ENCODE data around the gene PCNX3.
A peak's percentile ranks its signal among the peaks of the same experiment; 100 is the strongest.

PCNX3 gene

DNA sequence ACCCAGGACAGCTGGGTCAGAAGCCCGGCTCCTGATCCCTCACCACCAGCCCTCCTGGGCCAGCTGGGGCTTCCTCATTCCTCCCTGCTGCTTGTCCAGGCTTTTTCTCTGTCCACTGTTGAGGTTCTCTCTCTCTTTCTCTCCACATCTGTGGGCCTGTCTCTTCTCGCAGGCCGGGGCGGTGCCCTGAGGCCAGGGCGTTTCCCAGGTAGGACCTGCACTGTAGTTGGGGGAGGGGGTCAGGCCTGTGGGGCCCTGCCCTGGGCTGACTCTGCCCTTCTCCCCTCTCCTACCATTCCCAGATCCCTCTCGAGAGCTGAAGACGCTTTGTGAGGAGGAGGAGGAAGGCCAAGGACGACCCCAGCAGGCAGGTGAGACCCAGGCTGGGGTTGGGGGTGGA is 34.8 kb upstream of the PCNX3 start:
- no peak for DNase-seq

DNA sequence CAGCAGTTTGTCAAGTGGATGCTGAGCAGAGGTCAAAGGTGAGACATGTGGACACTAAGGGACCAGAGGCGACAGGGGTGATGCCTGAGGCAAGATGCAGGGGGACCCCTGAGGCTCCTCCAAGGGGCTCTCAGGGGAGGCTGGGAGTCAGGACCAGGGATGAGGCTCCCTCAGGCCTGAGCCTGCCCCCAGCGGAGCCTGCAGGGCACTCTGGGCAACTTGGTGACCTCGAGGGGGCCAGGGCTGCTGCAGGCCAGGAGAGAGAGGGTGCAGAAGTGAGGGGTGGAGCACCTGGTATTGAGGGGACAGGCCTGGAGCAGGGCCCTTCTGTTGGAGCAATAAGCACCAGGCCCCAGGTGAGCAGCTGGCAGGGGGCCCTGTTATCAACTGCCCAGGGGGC is 33.6 kb upstream of the PCNX3 start:
- DNase-seq, result no peak

- DNase-seq, result no peak
These were observed 32.0 kb upstream of the PCNX3 start for GRCh38 chr11:65583589-65583988.

- DNase-seq, result no peak
These were observed 31.5 kb upstream of the PCNX3 start for GRCh38 chr11:65584106-65584505.

DNA sequence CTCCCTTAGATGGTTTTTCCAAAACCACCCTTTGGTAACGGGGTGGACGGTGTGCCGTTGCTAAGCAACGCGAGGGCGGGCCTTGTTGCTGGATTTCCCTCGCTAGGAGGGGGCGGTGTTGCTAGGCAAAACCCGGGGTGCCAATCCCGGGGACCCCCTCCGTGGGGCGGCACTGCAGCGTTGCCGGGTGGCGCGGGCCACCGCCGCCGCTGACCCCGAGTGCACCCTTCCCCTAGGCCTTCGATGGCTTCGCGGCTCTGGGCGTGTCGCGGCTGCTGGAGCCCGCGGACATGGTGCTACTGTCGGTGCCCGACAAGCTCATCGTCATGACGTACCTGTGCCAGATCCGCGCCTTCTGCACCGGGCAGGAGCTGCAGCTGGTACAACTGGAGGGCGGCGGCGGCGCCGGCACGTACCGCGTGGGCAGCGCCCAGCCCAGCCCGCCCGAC is 30.8 kb upstream of the PCNX3 start:
- DNase-seq, result no peak

DNA sequence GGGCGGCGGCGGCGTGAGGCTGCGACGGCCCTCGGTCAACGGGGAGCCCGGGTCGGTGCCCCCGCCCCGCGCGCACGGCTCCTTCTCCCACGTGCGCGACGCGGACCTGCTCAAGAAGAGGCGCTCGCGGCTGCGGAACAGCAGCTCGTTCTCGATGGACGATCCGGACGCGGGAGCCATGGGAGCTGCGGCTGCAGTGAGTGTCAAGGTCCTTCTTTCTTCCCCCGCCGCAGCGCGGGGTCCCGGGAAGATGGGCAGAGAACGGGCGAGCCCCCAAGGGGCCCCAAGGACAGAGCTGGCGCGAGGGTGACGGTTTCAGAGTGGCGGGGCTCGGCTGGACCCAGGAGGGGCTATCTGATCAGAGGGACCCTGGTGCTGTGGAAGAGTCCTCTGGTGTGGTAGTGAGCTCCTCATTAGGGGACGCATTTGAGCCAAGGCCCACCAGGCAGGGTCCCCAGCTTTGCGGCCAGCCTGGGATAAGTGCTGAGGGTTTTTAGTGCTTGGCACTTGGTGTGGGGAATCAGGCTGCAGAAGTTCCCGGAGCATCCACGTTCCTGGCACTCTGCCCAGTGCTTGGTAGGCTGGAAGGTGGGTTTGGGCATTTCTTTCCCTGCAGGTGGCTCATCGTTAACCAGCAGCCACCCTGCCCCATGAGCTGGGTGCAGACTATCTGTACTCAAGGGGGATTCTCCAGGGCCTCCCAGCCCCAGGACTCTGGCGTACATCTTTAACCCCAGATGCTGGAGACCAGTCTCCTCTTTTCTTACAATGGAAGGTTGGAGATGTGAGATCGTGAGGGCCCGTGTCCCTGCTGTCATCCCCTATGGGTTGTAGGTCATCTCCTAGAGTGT is 30.0 kb upstream of the PCNX3 start:
- DNase-seq, result no peak

DNA sequence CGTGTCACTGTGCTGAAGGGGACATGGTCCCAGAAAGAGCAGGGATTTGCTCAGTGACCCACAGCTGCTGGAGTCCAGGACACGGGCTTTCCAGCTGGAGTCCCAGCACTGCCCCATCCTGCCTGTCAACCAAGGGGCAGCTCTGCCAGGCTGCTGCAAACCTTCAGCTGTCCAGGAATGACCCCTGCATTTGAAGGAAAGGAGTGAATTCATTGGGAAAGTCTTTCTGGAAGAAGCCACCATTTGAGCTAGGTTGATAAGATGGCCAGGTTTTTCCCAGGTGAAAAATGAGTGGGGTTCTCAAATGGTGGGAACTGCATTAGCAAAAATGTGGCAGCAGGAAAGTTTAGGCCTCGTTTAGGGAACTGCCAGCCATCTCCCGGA is 29.3 kb upstream of the PCNX3 start:
- no peak for DNase-seq

GRCh38 chr11:65586676-65587075 is 28.9 kb upstream of the PCNX3 start:
- DNase-seq, result no peak

GRCh38 chr11:65588199-65589054 is 27.1 kb upstream of the PCNX3 start:
- peak; percentile 75 for DNase-seq

- DNase-seq, result no peak
These were observed 25.9 kb upstream of the PCNX3 start for GRCh38 chr11:65589444-65590239.

DNA sequence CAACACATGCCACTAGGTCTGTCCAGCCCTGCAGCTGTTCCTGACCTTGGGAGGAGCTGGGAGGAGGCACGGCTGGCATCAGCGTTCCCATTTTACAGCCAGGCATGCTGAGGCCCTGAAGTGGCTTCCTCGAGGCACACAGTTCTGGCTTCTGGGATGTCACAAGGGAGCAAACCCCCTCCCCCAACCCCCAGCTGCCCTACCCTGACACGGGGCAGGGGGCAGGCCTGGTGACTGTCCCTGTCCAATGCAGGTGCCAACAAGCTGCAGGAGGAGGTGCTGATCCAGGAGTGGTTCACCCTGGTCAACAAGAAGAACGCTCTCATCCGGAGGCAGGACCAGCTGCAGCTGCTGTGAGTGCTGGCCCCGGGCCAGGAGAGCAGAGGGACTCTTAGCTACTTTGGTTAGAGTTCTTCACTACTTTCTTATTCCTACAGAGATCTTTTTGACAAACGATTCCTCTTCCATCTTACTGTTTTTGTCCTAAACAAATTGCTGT is 25.3 kb upstream of the PCNX3 start:
- DNase-seq, result no peak

DNA sequence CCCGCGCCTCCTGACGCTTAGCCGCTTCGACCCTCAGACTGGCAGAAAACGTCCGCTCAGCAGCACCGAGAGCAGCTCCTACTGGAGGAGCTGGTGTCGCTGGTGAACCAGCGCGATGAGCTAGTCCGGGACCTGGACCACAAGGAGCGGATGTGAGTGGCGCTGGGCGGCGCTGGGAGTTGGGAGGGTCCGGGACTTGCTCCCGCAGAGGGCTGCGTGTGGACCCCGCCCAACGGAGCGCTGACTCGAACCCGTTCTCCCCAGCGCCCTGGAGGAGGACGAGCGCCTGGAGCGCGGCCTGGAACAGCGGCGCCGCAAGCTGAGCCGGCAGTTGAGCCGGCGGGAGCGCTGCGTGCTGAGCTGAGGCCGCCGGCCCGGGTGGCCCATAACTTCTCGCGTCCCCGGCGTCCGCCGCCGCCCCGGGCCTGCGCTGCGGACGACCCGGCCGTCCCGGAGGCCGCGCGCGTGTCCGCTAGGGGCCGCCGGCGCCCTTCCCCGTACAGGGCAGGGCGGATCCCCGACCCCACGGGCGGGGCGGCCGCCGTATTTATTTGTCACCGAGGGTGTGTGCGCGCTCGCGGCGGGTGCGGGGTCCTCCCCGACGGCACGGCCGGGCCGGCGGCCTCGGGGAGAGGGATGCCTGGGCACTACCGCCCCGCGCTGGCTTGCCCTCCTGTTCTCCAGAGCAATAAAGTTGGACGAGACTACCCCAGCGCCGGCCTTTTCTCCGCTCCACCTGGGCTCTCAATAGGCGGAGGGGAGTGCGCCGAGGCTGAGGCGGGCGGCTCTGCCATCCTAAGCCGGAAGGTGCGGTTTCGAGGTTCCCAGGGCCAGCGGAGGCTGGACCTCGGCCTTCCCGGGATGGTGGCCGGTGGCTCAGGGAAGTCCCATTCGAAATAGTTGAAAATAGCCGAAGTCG is 23.4 kb upstream of the PCNX3 start:
- DNase-seq, result peak; percentile 95

DNA sequence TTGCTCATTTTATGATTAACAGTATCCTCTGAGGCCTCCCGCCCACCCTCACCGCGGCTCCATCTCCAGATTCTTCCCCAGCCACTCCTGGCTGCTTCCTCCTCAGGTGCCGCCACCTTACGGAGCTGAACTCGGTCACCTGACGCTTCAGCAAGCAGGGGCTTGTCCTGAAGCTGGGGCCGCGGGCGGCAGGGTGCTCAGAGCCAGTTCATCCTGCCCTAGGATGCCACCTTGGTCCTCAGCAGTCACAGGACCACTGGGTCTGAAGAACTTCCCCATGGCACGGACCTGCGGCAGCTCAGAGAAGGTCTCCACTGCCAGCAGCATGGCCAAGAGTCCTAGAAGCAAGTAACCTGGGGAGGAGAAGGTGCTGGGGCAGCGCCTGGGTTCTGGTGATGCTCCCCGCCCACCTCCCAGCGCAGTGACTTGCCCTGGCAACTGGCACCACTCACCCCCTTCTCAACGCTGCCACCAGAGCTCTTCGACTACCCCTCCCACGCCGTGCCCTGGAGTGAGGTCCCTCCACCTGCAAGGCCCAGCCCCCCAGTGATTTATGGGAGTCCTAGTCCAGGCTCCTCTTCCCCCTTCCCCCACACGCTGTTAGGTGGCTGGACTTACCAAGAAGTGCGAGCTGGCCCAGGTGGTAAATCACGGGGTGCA is 22.6 kb upstream of the PCNX3 start:
- no peak for DNase-seq

- DNase-seq, result peak; percentile 73
These were observed 21.8 kb upstream of the PCNX3 start for GRCh38 chr11:65593518-65594414.

DNA sequence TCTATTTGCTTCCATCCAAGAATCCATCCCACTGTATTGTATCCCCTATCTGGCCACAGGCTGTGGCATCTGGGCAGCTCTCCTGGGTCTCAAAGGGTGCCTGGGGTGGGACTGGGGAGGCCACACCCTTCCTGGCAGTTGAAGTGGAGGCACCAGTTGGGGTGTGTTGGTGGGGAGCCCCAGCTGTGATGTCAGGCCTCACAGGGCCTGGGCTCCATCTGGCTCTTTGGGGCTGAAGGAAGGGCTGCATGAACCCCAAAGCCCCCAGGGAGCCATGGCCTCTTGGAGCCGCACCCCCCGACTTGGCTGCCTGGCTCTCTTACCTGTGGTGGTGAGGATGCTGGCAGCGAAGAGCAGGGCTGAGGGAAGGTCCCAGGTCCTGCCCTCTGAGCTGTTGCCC is 20.4 kb upstream of the PCNX3 start:
- no peak for DNase-seq

GRCh38 chr11:65595543-65596281 is 19.9 kb upstream of the PCNX3 start, which contains the start of gene KCNK7:
Gene KCNK7 (minus strand): TSS chr11:65595800. CDS start chr11:65595772, 28 bp downstream.
- no peak for DNase-seq

DNA sequence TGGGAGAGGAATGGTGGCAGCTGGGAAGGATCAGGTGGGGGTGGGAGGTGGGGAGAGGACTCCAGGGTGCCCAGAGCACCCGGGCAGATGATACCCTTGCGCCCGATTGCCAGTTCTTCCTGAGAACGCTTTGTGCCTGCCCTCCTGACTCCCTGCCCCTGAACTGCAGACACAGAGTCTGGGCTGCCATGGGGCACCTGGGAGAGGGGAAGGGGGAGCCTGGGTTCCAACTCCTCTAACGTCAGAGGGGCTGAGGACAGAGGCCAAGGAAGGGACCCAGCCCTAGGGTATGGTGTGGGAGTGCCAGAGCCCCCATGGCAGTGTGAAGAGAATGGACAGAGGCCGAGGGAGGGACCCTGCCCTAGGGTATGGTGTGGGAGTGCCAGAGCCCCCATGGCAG is 19.1 kb upstream of the PCNX3 start:
- DNase-seq, result no peak

DNA sequence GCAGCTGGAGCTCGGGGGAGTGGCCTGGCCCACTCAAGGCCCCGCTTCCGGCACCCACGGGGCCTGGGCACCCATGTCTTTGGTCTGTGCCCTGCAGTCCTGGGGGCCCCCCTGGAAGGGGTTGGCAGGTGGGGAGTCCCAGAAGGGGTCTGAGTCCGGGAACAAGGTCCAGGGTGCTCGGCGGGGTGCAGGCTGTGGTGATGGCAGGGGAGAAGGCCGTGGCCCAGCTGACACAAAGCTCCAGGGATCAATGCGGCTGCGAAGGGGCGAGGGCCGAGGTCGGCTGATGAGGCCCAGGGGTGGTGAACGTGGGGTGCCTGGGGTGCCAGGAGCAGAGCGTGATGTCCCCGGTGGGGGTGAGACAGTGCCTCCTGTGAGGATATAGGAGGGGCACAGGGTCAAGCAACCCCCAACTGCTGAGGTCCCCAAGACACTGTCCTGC is 17.3 kb upstream of the PCNX3 start:
- DNase-seq, result no peak
